ENCODE measurements around the gene ALDH8A1.

ALDH8A1 gene

GRCh38 chr6:134949927-134950326 is at the start of gene ALDH8A1:
Gene ALDH8A1 (minus strand): TSS chr6:134950101. CDS start chr6:134950053, 48 bp downstream.
- FAIRE-seq (no peak), DNase-seq (ENCODE audit: insufficient read length, low spot score) (no peak)

GRCh38 chr6:134999107-134999506 is 49.2 kb upstream of the ALDH8A1 start:
- FAIRE-seq (no peak), DNase-seq (ENCODE audit: insufficient read length, low spot score) (no peak)

- FAIRE-seq (no peak), DNase-seq (ENCODE audit: insufficient read length, low spot score) (no peak)
Observed at GRCh38 chr6:134997133-134997995, 47.5 kb upstream of the ALDH8A1 start.

- FAIRE-seq = no peak
- no peak for DNase-seq (ENCODE audit: insufficient read length, low spot score)
Observed at GRCh38 chr6:134995536-134995935, 45.6 kb upstream of the ALDH8A1 start.

GRCh38 chr6:134994431-134994830 is 44.5 kb upstream of the ALDH8A1 start:
- FAIRE-seq (no peak), DNase-seq (ENCODE audit: insufficient read length, low spot score) (no peak)

- FAIRE-seq (no peak), DNase-seq (ENCODE audit: insufficient read length, low spot score) (no peak)
Observed at GRCh38 chr6:134992155-134992554, 42.3 kb upstream of the ALDH8A1 start.

GRCh38 chr6:134990262-134990661 is 40.4 kb upstream of the ALDH8A1 start:
- FAIRE-seq (no peak), DNase-seq (ENCODE audit: insufficient read length, low spot score) (no peak)

- DNase-seq (ENCODE audit: insufficient read length, low spot score) (no peak), FAIRE-seq (no peak)
Observed at GRCh38 chr6:134984821-134985220, 34.9 kb upstream of the ALDH8A1 start.

GRCh38 chr6:134983823-134984222 is 33.9 kb upstream of the ALDH8A1 start:
- DNase-seq (ENCODE audit: insufficient read length, low spot score) = no peak
- no peak for FAIRE-seq

GRCh38 chr6:134982161-134982560 is 32.3 kb upstream of the ALDH8A1 start:
- DNase-seq (ENCODE audit: insufficient read length, low spot score) (no peak), FAIRE-seq (no peak)

GRCh38 chr6:134980846-134981245 is 30.9 kb upstream of the ALDH8A1 start:
- FAIRE-seq = no peak
- no peak for DNase-seq (ENCODE audit: insufficient read length, low spot score)

GRCh38 chr6:134979142-134979541 is 29.2 kb upstream of the ALDH8A1 start:
- no peak for FAIRE-seq
- DNase-seq (ENCODE audit: insufficient read length, low spot score) = no peak

- FAIRE-seq (no peak), DNase-seq (ENCODE audit: insufficient read length, low spot score) (no peak)
Observed at GRCh38 chr6:134974370-134974769, 24.5 kb upstream of the ALDH8A1 start.

GRCh38 chr6:134967711-134968110 is 17.8 kb upstream of the ALDH8A1 start:
- DNase-seq (ENCODE audit: insufficient read length, low spot score) = no peak
- FAIRE-seq = no peak

- FAIRE-seq = no peak
- no peak for DNase-seq (ENCODE audit: insufficient read length, low spot score)
Observed at GRCh38 chr6:134964451-134965203, 14.7 kb upstream of the ALDH8A1 start.

- no peak for DNase-seq (ENCODE audit: insufficient read length, low spot score)
- FAIRE-seq = no peak
Observed at GRCh38 chr6:134962421-134962820, 12.5 kb upstream of the ALDH8A1 start.

- FAIRE-seq (no peak), DNase-seq (ENCODE audit: insufficient read length, low spot score) (no peak)
Observed at GRCh38 chr6:134961366-134961765, 11.5 kb upstream of the ALDH8A1 start.

GRCh38 chr6:134959603-134960002 is 9.7 kb upstream of the ALDH8A1 start:
- DNase-seq (ENCODE audit: insufficient read length, low spot score) = no peak
- no peak for FAIRE-seq

- DNase-seq (ENCODE audit: insufficient read length, low spot score) (no peak), FAIRE-seq (no peak)
Observed at GRCh38 chr6:134956676-134957075, 6.8 kb upstream of the ALDH8A1 start.

GRCh38 chr6:134956032-134956431 is 6.1 kb upstream of the ALDH8A1 start:
- no peak for FAIRE-seq
- no peak for DNase-seq (ENCODE audit: insufficient read length, low spot score)

- DNase-seq (ENCODE audit: insufficient read length, low spot score) (no peak), FAIRE-seq (no peak)
Observed at GRCh38 chr6:134954272-134955000, 4.5 kb upstream of the ALDH8A1 start.

Data from HTR-8/SVneo (cell line).